Measurements from ENCODE around the gene CYP26C1.

- TF ChIP-seq CREB1 (IDR thresholded peaks at IDR 0.05; ENCODE audit: low read depth) (no peak), TAF1 (IDR thresholded peaks at IDR 0.05; ENCODE audit: low read depth) (no peak), RAD21 (IDR thresholded peaks at IDR 0.05; ENCODE audit: low read depth) (no peak), YY1 (IDR thresholded peaks at IDR 0.05; ENCODE audit: low read depth) (no peak), NFIC (IDR thresholded peaks at IDR 0.05) (no peak), EP300 (IDR thresholded peaks at IDR 0.05; ENCODE audit: borderline replicate concordance) (no peak), CEBPB (IDR thresholded peaks at IDR 0.05) (no peak), TCF12 (IDR thresholded peaks at IDR 0.05; ENCODE audit: low read depth) (no peak)
- TF ChIP-seq, protein P1, sequence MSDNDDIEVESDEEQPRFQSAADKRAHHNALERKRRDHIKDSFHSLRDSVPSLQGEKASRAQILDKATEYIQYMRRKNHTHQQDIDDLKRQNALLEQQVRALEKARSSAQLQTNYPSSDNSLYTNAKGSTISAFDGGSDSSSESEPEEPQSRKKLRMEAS (IDR thresholded peaks at IDR 0.05), result no peak
Observed at GRCh38 chr10:93032809-93033137, 27.8 kb upstream of the CYP26C1 start.

Data from Ishikawa (cell line).